Measurements from ENCODE around the gene ZCCHC2.

The ZCCHC2 gene

DNA sequence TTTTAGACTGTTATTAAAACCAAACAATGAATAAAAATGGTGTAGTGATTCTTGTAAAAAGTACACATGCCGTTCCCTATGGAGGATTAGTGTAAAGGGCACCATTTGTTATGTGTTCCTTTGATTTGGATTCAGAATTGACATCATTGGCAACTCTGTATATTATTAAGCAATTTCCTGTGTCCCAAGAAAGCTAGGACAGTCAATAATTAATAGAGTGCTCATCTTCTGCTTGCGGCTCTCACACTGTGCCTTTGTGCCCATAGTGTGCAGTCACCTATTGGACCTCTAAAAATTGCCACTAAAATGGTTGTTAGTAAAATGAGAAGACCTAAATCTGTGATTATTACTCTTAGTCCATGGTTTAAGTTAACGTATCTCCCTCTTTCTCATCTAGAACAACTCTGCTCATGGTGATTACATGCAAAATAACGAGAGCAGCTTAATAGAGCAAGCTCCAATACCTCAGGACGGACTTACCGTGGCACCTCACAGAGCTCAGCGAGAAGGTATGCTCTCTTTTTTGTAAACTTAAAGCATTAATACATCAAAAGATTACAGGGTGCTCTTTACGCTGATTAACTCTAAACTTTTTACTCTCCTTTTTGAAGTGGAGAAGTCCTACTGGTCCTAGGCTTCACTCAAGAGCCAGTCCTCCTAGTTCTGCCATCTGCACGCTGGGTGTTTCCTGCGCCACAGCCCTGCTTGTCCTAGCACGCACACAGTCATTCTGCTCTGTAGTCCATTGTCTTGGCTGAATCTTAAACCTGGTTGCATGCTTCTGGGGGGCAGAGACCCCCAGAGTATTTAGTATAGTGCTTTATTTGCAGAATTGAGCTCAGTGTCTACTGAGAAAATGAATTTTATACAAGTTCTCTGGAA, 16.7 kb downstream of the ZCCHC2 start:
- no peak for DNase-seq

DNA sequence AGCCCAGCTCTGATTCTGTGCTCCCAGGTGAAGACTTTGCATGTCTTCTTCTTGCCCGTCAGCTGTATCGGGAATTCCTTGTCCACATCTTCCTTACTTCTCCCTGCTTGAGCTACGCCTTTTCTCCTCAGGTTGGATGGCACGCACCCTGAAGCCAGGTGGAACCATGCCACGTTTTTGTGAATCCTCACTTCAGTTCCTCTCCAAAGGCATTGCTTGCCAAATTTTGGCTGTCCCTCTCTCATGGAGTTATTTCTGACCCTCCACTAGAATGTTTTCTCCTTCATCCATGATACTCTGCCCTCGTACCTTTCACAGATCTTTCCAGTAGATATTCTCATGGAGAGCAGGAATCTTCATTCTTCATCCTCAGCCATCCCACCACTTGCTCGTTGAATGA, 20.2 kb downstream of the ZCCHC2 start:
- no peak for DNase-seq

DNA sequence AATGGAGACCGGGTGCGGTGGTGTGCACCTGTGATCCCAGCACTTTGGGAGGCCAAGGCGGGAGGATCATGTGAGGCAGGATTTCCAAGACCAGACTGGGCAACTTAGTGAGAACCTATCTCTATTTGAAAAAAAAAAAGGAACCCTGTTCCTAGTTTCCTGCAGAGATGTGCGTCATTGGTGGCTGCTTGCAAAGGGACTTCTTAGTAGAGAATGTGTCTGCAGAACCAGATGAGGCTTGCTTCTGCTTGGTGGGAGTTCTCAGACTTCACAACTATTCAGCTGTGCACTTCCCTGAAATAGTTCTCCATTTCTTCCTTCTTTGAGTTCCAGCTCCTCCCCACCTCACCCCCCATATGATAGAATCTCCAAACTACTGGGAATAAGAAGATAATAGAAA, 22.3 kb downstream of the ZCCHC2 start:
- no peak for DNase-seq

DNA sequence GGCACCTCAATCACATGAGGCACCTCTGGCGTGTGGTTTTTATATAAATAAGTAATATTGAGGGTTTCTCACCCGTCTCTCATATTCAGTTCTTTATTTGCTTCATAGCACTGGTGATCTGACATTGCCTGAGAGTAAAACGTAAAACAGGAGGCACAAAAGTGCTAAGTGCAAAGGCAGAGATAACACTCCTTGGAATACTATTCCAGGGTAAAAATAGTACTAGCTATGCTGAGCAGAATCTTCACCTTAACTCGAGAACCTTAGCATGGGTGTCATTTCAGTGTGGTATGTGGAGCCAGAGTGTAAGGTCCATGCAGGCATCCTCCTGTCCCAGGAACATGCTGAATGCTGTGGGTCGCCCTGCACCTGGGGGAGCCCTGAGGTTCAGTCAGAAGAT, 26.9 kb downstream of the ZCCHC2 start:
- DNase-seq: no peak

DNA sequence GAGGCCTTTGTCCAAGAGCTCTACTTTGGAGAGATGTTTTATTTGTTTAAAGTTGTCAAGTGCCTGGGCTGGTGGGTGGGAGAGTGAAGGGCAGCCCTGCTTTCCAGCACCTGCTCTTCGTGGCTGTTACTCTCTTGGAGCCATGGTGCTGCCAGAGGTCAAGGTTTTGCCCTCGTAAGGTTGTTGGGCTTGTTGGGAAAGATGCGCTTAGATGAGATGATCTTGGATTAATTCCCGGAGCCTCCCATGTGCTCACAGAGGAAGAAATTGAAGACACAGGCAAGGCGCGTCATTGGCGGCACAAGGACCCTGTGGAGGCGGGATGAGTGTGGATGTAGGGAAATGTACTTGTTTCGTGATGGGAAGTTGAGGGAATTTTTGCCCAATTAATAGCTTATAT, 27.9 kb downstream of the ZCCHC2 start:
- DNase-seq: no peak

DNA sequence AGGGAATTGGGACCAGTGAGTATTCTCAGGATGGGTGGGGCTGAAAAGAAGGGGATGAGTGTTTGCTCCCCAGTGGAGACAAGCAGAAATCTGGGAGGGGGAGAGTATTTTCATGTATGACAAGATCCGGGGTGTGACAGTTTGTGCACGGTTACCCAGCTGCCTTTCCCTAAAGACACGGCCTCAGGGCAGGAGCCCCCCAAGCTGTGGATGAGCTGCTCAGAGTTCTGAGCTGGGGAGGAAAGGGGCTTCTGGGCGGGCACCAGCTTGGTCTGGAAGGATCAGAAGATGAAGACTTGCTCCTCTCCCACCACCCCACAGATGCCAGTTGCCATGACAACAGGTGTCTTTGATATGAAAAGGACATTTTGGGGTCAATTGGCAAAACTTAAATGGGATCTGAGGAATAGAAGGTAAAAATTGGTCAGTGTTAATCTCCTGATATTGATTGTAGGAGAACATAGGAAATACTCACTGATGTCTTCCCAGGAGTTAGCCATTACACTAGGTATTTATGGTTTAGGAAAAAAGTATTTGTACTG, 29.2 kb downstream of the ZCCHC2 start:
- DNase-seq: no peak

DNA sequence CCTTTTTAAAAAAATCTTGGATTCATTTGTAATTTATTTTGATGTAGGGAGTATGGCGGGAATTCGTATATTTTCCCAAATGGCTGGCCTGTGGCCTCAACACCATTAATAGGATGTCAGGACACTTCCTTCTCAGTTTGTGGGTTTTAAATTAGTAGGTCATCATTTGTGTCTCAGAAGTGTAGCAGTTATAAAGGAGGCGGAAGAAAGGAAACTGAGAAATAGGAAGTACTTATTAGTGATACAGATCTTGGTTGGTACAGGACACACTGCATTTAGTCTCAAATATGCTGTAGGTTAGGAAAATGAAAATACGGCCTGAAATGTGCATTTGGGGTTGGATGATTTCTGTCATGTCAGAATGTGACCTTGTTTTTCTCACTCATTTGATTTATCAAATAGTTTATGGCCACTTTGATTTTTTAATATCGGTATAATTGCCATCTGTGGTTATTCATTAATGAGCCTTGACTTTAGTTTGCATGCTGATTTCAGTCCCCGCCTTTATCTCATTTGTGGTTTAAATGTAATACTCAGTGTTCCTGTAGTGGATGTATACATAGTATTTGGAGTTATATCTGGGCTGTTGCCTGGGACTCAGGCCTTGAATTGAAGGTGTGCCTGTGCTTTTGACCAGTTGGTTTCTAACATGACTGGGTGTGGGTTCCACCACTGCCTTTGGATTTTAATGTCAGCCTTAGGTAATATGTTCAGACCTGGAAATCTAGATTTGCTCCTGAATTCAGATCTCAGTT, 31.4 kb downstream of the ZCCHC2 start:
- DNase-seq: no peak

DNA sequence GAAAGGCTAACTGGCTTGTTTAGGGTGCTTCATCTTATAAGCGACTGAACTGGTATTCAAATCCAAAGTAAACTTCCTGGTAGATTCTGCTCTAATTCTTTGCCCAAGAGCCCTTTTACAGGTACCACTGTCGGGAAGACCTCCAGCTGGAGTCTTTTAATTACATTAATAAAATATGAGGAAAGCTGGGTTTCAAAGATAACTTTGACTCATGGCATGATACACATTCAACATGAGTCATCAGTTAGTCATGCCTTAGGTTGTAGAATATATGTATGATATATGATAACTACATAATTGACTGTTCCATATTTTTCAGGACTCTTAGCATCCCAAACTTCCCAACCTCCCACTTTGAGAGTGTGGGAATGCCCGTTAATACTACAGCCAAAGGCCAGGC, 32.3 kb downstream of the ZCCHC2 start:
- no peak for DNase-seq

DNA sequence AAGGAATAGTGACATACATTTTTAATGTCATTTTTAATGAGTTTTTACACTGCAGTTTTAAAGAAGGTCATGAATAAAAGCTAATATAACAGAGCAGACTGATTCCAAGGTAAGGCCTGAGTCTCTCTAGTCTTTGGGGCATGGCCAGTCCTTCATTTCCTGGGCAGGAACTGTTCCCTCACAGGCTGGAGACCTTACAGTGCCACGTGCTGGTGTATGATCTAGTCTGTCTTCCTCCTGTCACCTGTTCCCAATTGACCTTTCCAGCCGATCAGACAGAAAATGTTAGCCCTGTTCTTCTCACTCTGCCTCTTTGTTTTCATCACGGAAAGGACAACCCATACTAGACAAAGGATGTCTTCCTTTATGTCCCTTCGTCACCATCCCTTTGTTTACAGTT, 33.6 kb downstream of the ZCCHC2 start:
- no peak for DNase-seq

DNA sequence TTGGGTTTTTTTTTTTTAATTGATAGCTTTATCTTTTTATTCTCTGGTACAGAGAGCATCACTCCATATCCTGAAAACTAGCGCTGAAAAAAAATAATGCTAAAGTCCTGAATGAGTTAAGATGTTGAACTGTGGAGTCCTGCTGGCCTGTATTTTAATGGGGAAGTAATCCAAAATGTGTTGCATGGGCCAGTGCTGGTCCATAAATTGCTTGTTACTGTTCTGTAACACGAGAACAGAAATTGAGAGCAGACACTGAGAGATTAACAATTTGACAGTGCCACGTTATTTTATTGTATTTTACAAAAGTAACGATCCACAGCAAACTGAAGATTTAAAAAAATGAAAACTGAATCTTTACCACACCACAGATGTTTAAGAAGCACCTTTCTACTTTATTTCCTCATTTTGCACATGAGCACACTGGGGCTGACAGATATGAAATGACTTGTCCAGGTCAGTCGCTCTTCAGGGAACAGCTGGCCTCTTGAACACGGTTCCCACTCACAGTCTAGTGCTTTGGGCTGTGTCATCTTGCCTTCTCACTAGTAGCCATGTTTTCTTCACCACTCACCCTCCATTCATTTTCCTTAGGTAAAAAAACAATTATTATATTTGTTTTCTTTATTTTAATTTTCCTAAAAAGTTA, 35.3 kb downstream of the ZCCHC2 start:
- no peak for DNase-seq

DNA sequence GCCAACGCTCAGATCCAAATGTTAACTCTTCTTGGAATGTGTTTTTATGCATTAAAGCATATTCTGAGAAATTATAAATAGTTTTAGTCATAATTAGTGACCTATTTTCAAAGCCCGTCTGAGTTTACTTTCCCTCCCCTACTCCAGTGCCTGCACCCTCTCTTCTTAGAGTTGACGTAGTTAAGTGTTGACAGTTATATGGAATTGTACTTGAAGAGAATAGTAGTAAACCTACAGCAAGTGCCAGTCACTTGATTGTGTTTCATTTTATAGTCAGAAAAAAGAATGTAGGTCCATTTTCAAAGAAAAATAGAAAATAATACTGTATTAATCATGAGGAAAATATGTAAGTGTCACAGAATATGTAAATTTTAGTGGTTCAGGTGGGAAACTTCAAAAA, 41.2 kb downstream of the ZCCHC2 start:
- DNase-seq: no peak

DNA sequence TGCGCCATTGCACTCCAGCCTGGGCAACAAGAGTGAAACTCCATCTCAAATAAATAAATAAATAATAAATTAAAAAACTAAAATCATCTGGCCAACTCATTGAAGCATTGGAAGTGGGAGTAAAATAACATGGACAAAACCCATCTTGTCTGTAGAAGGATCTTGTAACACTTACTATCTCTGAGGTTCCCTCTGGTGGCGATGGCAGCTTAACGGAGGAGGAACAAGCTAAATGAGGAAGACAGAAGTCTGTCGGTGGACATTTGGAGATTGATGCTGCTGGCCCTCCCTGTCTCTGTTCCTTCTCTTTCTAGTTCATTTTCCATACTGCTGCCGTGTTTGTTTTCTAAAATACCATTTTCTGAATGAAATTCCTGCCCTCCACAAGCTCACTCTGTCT, 43.4 kb downstream of the ZCCHC2 start:
- DNase-seq: no peak

DNA sequence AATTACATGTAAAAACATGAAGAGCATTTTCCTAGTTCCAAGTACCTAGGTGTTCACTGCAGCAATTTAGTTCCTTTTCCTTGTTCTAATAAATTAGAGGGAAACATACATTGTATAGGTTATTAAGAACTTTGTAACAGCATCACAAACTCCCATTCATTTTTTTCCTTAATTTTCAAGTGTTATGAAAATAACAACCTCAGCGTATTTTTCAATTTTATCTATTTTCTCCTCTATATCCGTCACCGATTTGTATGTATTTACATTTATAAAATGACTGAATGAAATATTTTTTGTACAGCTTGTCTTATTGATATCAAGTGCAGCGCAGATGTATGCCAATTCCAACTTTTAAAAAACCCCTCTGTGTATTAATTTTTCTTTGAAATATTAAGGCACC, 44.0 kb downstream of the ZCCHC2 start:
- no peak for DNase-seq

DNA sequence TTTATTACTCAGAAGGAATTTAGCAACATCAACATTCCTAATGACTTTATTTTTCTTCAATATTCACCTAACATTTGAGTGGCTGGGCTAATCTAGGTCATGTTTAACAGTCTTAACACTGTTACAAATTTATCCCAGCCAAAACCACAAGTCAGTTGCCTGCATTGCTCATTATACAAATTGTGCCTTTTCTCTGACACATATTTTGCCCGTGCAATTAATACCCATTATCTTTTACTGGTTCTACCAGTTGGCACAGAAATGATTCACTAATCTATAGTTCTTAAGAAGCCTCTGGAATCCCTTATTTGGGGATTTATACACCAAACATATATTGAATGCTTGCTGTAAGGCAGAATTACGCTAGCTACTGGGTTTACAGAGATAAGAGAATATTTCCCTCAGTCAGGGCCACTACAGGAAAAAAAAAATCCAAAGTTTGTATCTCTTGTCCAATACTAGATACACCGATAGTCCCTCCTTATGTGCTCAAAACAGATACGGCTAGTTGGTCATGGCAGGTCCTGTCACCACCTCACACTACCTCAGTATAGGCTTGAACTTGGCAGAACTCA, 46.3 kb downstream of the ZCCHC2 start:
- no peak for DNase-seq

DNA sequence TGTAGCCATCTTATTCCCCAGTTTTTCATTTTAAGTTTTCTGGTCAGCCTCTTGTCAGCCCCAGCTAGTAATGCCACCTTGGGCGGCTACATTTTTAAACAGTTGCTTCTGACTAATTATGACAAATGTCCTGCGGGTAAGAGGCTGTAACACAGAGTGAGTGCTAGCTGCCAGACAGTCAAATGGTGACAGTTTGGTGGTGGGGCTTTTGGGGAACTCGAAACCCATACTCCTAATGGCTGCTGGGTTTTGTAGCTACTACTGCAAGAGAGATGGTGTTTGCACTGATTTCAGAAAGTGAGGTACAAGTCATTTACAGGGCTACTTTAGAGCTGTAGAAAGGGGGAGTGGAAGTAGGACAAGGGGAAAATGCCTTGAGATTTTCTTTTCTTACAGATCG, 48.2 kb downstream of the ZCCHC2 start:
- DNase-seq: no peak

DNA sequence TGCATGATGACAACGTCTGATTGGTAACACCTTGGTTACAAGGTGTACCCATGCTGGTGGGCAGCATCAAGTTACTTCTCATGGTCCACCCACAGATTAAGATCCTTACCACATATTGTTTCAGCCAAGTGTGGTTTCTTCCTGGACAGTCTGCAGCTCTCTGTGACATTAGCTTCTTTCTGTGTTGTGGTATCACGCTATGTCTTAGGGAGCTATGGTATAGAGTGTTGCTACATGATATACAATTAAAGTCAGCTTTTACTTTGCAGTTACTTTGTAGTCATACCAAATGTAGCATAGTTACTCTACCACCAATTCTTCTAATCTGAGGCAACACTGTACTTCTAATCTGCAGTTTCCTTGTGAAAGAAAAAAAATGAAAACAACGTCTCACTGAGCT, 48.8 kb downstream of the ZCCHC2 start:
- no peak for DNase-seq

DNA sequence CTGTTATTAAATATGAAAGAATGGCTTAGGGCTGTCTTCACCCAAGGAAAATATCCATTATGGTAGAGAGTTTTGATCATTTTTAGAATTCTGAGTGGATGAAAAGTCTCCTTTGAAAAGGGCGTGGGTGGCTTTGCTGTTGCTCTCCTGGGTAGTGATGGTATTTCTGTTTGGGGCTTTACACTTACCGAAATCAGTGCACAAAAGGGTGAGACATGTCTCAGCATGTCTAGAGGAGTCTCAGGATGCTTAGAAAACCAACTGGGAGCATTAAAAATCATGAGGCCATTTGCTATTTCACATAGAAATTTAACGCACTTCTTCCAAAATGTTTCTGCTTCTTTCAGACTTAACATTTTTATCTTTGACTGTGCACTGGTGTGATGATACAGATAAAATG, 49.6 kb downstream of the ZCCHC2 start:
- DNase-seq: no peak

DNA sequence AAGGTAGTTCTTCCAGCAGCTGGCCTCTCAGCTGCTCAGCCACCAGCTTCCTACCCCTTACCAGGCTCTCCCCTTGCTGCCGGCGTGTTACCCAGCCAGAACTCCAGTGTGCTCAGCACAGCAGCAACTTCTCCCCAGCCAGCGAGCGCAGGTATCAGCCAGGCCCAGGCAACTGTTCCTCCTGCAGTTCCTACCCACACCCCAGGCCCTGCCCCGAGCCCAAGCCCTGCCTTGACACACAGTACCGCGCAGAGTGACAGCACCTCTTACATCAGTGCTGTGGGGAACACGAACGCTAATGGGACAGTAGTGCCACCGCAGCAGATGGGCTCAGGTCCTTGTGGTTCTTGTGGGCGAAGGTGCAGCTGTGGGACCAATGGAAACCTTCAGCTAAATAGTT, 52.0 kb downstream of the ZCCHC2 start:
- no peak for DNase-seq

DNA sequence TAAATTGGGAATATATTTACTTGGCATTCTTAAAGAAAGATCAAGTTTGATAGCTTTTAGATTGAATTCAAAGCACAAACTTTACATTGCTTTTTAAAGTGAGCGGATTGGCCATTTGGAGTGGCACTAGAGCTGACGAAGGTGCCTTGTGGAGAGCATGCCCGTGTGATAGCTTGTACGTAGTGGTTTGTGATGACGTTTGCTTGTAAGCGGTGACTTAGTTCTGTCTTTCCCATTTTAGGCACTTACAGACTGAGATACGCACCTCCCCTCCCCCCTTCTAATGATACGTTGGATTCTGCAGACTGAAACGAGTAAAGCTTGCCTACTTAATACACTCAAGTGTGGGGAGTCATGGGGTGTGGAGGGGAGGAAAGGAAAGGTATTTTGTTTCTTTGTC, 53.4 kb downstream of the ZCCHC2 start:
- no peak for DNase-seq

DNA sequence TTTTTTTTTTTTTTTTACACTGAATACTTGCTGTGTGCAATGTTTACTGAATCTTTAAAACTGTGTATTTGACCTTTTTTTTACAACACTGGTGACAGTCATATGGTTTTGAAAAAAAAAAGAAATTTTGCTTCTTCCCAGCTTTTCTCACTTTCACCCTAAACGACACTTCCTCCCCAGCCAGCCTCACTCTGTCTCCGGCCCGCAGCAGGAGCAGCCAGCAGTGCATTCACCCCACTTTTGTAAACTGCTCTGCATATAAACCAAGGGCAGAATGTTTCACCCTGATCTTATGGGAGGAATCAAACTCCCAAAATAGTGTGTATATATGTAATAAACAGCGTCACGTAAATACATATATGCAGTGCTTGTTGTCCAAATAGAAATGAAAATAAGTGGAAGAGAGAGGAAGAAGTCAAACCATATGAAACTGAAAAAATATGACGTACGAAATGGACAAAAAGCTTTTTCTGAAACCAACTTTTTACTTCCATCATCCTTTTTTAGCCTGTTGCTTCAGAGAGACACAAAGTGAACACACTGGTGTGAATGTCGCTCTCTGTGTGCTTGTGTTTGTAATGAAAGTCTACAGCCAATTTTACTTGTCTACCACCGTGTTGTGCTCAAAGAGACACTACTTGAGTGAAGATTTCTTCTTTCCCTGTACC, 54.2 kb downstream of the ZCCHC2 start:
- no peak for DNase-seq

DNA sequence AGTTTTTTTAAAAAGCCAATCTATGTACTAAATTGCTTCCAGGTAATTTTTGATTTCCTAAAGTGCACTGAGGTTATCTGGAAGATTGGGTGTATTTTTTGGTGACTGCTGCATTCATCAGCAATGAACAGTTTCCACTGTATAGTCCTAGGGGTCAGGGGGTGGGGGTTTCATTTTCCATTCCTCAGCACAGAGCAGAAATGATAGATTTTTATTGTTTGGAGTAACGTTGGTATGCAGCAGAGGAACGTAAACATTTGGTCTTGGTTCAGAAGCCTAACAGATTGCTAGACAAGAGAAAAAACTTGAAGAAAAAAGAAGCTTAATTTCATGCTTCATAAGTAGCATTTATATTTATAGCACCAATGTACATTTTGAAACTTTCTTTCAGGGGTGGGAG, 54.9 kb downstream of the ZCCHC2 start:
- no peak for DNase-seq

DNA sequence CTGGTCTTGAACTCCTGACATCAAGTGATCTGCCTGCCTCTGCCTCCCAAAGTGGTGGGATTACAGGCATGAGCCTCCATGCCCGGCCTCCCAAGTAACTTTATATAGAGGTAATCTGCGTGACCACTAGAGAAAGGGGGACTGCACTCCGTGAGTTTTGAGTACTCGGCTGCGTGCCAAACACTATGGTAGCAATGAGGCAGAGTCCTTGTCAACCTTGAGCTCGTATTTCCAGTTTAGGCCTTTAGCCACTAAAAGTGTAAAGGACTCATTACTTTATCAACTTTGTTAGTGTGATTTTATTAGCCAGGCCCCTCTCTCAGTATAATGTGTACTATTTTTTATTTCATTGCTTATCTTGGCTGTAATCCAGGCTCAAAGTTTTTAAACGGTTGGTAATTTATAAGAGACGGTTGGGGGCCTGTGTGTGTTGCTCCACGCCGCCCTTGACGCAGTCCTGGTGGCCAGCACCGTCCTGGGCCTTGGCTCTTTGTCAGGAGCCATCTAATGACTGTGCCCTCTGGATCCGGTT, 56.2 kb downstream of the ZCCHC2 start:
- no peak for DNase-seq
